PC-3 (cell line): ENCODE data around the gene CD6. TPM values are rescaled to one million over a fixed set of nuclear protein-coding genes. Genes with fewer than 3 reads are reported as not detected.

Experiments
- ATAC-seq: fragments of 200-7000 bp; cut with Tn5 transposase; 2 replicates; pipeline ENCODE4 v1.9.1; 2020; ENCODE audit warnings: mild to moderate bottlenecking, moderate library complexity
- BruUV-seq: library from RNA; stranded (reverse); fragments of 400-500 nt; replicated peaks from 2 replicates; lab custom pipeline; 2021; lab: Mats Ljungman, UMichigan
- CTCF ChIA-PET: fragments of 300-600 bp; sonication (Branson Sonifier 250); formaldehyde crosslinking; loops from one replicate; lab custom pipeline; 2022; ENCODE audit warnings: antibody characterized with exemption; lab: Charles Lee
- POLR2A ChIA-PET: fragments of 300-600 bp; sonication (Branson Sonifier 250); formaldehyde crosslinking; loops from one replicate; lab custom pipeline; 2022; ENCODE audit warnings: antibody characterized with exemption; ENCODE audit not compliant: unreplicated experiment; lab: Charles Lee
- DNase-seq: peaks from one replicate; pipeline ENCODE4 v3.0.0-alpha.2; 2015
- H2AFZ ChIP-seq: fragments of 300-600 bp; sonication (generic); 2 replicates; pipeline ENCODE4 v1.6.0; 2016; ENCODE audit warnings: antibody characterized with exemption, low read length
- H3F3A ChIP-seq: fragments of 300-600 bp; sonication (generic); one replicate; pipeline ENCODE4 v1.6.0; 2017; ENCODE audit warnings: antibody characterized with exemption, low read length, control low read depth, mild to moderate bottlenecking; ENCODE audit not compliant: unreplicated experiment
- H3K27ac ChIP-seq: fragments of 300-600 bp; sonication (generic); 2 replicates; pipeline ENCODE4 v1.5.1; 2016; ENCODE audit warnings: mild to moderate bottlenecking, low read length
- H3K27me3 ChIP-seq: fragments of 300-600 bp; sonication (generic); 2 replicates; pipeline ENCODE4 v1.6.1; 2016; ENCODE audit warnings: low read length, mixed read lengths
- H3K36me3 ChIP-seq: fragments of 300-600 bp; sonication (generic); 2 replicates; pipeline ENCODE4 v1.6.1; 2016; ENCODE audit warnings: low read depth, mixed run types, low read length, mixed read lengths
- H3K4me1 ChIP-seq: fragments of 300-600 bp; sonication (generic); 2 replicates; pipeline ENCODE4 v1.5.1; 2016; ENCODE audit warnings: low read length; ENCODE audit not compliant: insufficient read depth
- H3K4me2 ChIP-seq: fragments of 300-600 bp; sonication (generic); 2 replicates; pipeline ENCODE4 v1.6.0; 2016; ENCODE audit warnings: low read length
- H3K4me3 ChIP-seq: fragments of 300-600 bp; sonication (generic); 2 replicates; pipeline ENCODE4 v1.5.1; 2016; ENCODE audit warnings: mild to moderate bottlenecking, low read length, mixed read lengths
- H3K79me2 ChIP-seq: fragments of 300-600 bp; sonication (generic); 2 replicates; pipeline ENCODE4 v1.6.1; 2017; ENCODE audit warnings: low read length, mixed read lengths
- H3K9ac ChIP-seq: fragments of 300-600 bp; sonication (generic); 2 replicates; pipeline ENCODE4 v1.6.0; 2016; ENCODE audit warnings: mild to moderate bottlenecking, low read length
- H3K9me2 ChIP-seq: fragments of 300-600 bp; sonication (generic); replicated peaks from 2 replicates; pipeline ENCODE4 v1.6.1; 2016; ENCODE audit warnings: mixed run types, low read length, mixed read lengths
- H3K9me3 ChIP-seq: fragments of 300-600 bp; sonication (generic); 2 replicates; pipeline ENCODE4 v1.6.1; 2016; ENCODE audit warnings: low read length, mixed read lengths
- H4K20me1 ChIP-seq: fragments of 300-600 bp; sonication (generic); 2 replicates; pipeline ENCODE4 v1.6.1; 2016; ENCODE audit warnings: low read length, mixed read lengths
- EZH2 ChIP-seq: fragments of 300-600 bp; sonication (generic); IDR thresholded peaks from one replicate; pipeline ENCODE4 v1.6.1; 2017; ENCODE audit warnings: antibody characterized with exemption, mild to moderate bottlenecking, low read length; ENCODE audit not compliant: unreplicated experiment
- EZH2phosphoT487 ChIP-seq: fragments of 300-600 bp; sonication (generic); IDR thresholded peaks from 2 replicates; pipeline ENCODE4 v1.6.1; 2018; ENCODE audit warnings: mild to moderate bottlenecking, antibody characterized with exemption, low read length, borderline replicate concordance
- intact Hi-C: fragments of 100-400 bp; cut with micrococcal nuclease; formaldehyde crosslinking; loops from 2 replicates; pipeline ENCODE4 v1.9.0; 2023
- total RNA-seq: library from RNA; depleted of rRNA; stranded (reverse); fragments of >200 nt; gene quantifications from 2 replicates; pipeline ENCODE4 v1.2.3, GENCODE V29; 2014
- TF ChIP-seq, protein P1 (sequence below): fragments of 300-600 bp; sonication (generic); conservative IDR thresholded peaks from 2 replicates; pipeline ENCODE4 v1.5.1; 2017; ENCODE audit warnings: antibody characterized with exemption, low read depth, mild to moderate bottlenecking, low read length

CD6 gene
- total RNA-seq, 1 experiment from 2014 or later, result not detected

DNA sequence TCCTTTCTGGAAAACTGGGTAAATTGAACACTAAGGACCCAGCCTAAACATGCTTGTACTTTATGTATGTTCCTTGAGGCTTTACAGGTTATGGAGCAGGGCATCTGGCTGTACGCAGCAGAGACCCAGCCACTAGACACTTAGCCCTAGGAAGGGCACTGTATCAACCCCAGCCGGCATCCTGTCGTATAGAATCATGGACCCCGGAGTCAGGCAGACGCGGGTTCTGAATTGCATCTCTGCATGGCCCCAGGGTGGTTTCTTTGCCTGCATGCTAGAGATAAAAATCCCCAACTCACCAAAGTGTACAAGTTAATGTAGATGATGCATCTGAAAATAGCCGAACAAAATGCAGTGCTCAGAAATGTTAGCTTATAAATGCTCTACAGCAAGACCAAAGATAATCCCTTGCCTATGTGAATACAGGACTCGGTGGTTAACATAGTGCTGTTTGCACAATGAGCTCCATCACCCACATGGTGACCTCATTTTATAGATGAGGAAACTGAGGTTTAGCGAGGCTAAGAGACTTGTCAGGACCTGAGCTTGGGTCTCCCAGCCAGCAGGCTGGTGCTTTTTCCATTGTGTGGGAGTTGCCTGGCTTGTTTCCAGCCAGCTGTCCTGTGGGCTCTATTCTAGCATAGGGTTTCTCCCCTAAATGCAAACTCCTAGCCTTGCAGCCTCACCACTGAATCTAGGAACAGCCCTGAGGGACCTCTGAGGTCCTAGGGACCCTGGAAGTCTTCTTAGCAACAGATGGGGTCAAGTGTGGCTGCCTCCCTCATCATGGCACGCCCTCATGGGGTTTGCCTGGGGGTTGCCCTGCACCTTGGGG lies 7.3 kb downstream of the CD6 start:
- Histone ChIP-seq H3F3A (no peaks in the 10 kb centered on the region), H4K20me1 (no peaks in the 10 kb centered on the region), H3K4me1 (no peaks in the 10 kb centered on the region), H3K27me3 (0 out of 2 replicates have a peak, but pooled peaks cover 4% of the 10 kb centered on the region), H3K79me2 (no peaks in the 10 kb centered on the region), H2AFZ (no peak overlapping the region), H3K4me3 (no peak overlapping the region), H3K9ac (no peak overlapping the region), H3K9me2 (no peaks in the 10 kb centered on the region), H3K27ac (no peak overlapping the region), H3K9me3 (no peaks in the 10 kb centered on the region), H3K36me3 (no peaks in the 10 kb centered on the region), H3K4me2 (no peak overlapping the region)
- ATAC-seq (no peak), DNase-seq (no peak)
- CTCF ChIA-PET, result no interaction called here
- TF ChIP-seq EZH2, result no peak
- TF ChIP-seq, protein P1, sequence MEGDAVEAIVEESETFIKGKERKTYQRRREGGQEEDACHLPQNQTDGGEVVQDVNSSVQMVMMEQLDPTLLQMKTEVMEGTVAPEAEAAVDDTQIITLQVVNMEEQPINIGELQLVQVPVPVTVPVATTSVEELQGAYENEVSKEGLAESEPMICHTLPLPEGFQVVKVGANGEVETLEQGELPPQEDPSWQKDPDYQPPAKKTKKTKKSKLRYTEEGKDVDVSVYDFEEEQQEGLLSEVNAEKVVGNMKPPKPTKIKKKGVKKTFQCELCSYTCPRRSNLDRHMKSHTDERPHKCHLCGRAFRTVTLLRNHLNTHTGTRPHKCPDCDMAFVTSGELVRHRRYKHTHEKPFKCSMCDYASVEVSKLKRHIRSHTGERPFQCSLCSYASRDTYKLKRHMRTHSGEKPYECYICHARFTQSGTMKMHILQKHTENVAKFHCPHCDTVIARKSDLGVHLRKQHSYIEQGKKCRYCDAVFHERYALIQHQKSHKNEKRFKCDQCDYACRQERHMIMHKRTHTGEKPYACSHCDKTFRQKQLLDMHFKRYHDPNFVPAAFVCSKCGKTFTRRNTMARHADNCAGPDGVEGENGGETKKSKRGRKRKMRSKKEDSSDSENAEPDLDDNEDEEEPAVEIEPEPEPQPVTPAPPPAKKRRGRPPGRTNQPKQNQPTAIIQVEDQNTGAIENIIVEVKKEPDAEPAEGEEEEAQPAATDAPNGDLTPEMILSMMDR, result no peak
- no peak for TF ChIP-seq EZH2phosphoT487
- POLR2A ChIA-PET, result no interaction called here
- intact Hi-C loops, result no loop called here
- no TSS peak for BruUV-seq

DNA sequence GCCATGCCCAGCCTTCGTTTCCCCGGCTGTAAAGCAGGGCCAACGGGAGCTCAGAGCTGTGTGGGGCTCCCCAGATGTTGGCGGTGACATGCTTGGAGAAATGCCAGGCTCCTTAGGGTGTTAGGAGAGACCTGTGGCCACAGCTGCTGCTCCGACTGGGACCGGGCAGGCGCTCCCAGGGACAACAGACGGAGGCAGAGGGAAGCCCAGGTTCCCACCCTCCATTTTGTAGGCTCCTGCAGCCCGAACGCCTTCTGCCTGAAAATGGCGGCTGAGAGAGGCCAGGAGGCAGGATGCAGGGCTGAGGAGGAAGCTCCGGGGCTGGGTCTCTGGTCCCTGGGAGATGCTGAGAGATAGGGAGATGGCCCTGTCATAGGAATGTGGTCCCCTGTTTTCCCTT lies 10.0 kb downstream of the CD6 start:
- H4K20me1 ChIP-seq, result no peaks in the 10 kb centered on the region
- no peaks in the 10 kb centered on the region for H3K79me2 ChIP-seq
- H3K9ac ChIP-seq, result no peak overlapping the region
- H2AFZ ChIP-seq, result no peak overlapping the region
- H3K4me3 ChIP-seq, result no peak overlapping the region
- H3K27ac ChIP-seq, result no peak overlapping the region
- ChIA-PET POLR2A (no interaction called here), CTCF (no interaction called here)
- H3K27me3 ChIP-seq, result 0 out of 2 replicates have a peak, but pooled peaks cover 4% of the 10 kb centered on the region
- intact Hi-C loops, result no loop called here
- peaks cover 11% of the 10 kb centered on the region for H3K4me1 ChIP-seq
- no peak overlapping the region for H3K4me2 ChIP-seq
- ATAC-seq (no peak), DNase-seq (no peak)
- no TSS peak for BruUV-seq
- TF ChIP-seq, protein P1, result no peak
- TF ChIP-seq EZH2phosphoT487 (no peak), EZH2 (no peak)
- H3K9me3 ChIP-seq, result no peaks in the 10 kb centered on the region
- no peaks in the 10 kb centered on the region for H3K36me3 ChIP-seq
- no peaks in the 10 kb centered on the region for H3K9me2 ChIP-seq
- no peaks in the 10 kb centered on the region for H3F3A ChIP-seq

DNA sequence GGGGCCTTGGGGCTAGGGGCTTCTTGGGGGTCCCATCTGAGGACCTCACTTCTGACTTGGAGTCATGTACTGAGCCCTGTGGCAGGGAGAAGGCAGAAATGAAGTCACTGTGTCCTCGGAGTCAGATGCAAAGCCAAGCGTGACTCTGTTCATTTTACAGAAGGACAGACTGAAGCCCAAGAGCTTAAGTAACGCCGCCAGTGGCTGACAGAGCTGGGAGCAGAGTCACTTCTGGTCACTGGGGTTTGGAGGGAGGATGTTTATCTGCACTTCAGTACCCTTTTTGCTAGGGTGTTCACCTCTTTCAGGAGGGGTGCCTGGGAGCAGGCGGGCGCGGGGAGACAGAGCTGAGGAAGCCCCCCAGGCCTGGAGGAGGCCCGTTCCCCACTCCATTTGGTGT lies 10.7 kb downstream of the CD6 start:
- no peak overlapping the region for H3K27ac ChIP-seq

More for the DNA sequence above, 10.7 kb downstream of the CD6 start:
- Histone ChIP-seq H3K79me2 (no peaks in the 10 kb centered on the region), H3K9ac (no peak overlapping the region), H3K4me1 (peaks cover 16% of the 10 kb centered on the region), H2AFZ (no peak overlapping the region), H3F3A (no peaks in the 10 kb centered on the region), H3K4me3 (no peak overlapping the region), H3K4me2 (no peak overlapping the region), H3K27me3 (0 out of 2 replicates have a peak, but pooled peaks cover 4% of the 10 kb centered on the region), H3K9me2 (no peaks in the 10 kb centered on the region), H3K9me3 (no peaks in the 10 kb centered on the region), H3K36me3 (no peaks in the 10 kb centered on the region), H4K20me1 (no peaks in the 10 kb centered on the region)
- no TSS peak for BruUV-seq
- no peak for ATAC-seq
- ChIA-PET POLR2A (no interaction called here), CTCF (no interaction called here)
- intact Hi-C loops, result no loop called here
- TF ChIP-seq, protein P1, result no peak
- TF ChIP-seq EZH2, result no peak
- TF ChIP-seq EZH2phosphoT487, result no peak
- DNase-seq, result no peak
